COR-L47 (cell line): ENCODE measurements around the gene ABCA7.

Experiments
- DNase-seq: peaks from one replicate; lab custom pipeline; 2025; lab: John Stamatoyannopoulos, UW

The ABCA7 gene

DNA sequence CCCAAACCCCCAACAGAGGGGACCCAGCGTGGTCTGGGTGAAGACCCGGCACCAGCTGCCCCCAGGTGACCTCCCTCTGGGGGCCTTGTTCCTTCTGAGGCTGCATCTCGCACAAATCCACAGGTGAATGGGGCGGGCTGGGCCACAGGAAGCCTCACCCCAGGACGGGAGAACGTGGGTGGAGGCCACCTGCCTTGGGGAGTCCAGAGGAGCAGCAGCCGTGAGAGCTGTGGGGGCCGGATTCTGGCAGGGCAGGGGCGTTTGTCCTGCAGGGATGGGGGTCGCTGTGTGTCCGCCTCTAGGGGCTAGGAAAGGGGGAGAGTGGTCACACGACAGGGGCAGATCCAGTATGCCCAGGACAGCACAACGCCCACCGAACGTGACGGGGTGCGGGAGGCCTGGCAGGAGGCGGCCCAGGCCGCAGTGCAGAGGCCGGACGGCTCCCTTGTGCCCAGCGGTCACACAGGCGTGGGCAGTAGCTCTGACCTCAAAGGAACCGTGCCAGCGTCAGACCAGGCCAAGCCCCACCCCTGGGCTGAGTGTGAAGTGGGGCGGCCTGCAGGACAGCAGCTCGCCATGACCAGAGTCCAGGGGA, 48.6 kb downstream of the ABCA7 start:
- DNase-seq = no peak

- DNase-seq = no peak
These were observed 49.3 kb downstream of the ABCA7 start for GRCh38 chr19:1089126-1089771.

- DNase-seq = no peak
These were observed 50.0 kb downstream of the ABCA7 start for GRCh38 chr19:1089891-1090290.

DNA sequence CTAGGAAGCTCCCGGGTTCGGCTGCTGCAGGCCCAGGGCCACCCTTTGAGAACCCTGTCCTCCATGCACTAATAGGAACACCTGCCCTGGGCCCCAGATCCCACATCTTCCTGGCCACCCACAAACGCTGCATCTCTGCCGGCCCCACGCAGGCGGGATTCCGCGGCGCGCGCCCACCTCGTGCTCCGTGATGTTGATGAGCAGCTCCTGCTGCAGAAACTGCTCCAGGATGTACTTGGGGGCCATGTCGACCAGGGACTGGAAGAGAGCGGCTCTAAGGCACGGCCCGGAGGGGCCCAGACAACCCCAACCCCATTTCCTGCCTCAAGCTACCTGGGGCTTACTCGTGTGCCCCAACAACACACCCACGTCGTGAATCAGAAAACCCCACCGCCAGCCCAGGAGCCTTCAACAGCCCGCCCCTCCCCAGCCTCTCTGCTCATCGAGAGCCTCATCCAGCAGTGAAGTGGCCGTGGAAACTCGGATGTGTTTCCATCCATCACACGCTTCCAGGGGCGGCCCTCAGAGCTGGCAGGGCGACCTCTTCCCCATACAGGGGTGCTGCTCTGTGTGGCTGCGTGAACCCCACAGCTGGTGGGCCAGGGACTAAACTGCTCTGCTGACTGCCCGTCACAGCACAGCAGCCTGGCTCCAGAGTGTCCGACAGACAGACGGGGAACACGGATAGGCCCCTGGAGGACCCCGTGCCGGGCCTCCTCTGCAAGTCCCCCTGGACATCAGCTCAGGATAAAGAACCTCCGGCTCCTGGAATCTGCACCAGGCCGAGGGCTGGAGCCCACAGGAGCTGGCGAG, 51.0 kb downstream of the ABCA7 start:
- DNase-seq = no peak

GRCh38 chr19:1091544-1092175, 51.8 kb downstream of the ABCA7 start:
- DNase-seq = no peak

- DNase-seq = no peak
These were observed 53.4 kb downstream of the ABCA7 start for GRCh38 chr19:1093330-1093729.

DNA sequence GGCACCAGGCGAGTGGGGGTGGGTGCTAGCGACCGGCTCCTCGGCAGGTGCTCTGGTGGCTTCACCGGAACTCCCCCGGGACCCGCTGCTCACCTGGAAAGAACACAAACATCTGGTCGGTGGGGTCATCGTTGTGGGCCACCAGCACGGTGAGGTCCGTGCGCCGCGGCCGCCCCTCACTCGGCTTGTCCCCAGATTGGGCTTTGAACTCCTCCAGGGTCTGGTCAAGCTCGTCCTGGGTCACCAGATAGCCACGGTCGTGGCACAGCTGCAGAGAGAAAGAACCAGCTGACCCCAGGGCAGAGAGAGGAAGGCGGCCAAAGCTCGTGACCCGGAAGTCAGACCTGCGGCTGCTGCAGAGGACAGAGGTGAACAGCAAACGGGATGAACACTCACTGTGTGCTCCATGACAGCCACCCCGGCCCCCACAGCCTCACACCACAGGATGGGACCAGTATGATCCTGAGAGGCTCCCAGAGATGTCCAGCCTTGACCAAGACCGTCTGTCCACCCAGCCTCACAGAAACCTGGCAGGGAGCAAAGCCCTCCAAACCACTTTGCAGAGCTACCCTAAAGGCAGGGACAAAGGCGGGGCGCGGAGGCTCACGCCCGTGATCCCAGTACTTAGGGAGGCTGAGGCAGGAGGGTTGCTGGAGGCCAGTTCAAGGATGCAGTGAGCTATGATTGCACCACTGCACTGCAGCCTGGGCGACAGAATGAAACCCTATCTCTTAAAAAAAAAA, 54.1 kb downstream of the ABCA7 start:
- no peak for DNase-seq

DNA sequence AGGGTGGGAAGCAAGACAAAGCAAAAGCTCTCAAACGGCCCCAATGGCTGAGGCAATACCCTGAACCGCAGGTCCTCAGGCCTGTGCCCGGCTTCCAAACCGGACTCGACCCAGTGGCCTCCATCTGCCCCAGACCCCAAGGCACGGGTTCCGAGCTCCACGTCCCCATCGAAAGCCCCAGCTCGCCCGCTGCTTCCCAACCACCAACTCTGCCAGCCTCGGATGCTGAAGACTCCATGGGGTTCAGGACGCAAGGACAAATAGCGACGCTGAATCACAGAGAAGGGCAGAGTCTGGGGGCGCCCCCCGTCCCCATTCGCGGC, 54.7 kb downstream of the ABCA7 start:
- DNase-seq = no peak

DNA sequence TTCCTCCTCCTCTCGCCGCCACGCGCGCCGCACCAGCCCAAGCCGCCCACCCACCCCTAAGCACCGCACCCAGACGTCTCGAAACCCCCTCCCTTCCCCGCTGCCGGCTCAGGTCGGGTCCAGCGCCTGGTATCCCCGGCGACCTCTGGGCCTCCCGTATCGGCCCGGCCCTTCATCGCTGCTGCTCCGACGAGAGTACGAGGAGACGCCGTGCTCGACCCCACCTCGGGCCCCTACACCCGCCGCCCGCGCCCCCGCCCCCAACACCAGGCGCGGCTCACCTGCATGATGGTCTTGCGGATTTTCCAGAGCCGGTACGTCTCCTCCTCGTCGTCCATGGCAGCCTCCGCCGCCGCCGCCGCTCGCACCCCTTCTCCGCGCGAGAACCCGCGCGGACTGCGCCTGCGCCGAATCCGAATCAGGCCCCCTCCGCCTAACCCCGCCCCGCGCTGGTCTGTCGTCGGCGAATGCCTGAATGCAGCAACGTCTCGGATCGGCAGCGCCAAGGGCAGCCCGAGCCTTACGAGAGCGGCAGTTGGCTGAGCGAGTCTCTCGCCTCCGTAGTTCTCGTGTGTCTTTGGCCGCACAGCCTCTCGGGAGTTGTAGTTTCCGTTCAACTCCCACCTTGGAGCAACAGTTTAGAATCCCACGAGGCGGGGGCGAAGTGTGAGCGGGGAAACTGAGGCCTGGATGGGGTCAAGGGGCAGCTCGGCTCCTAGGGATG, 55.2 kb downstream of the ABCA7 start, which contains the start of gene POLR2E:
Gene POLR2E, minus strand, starts transcription at position 398 of the 724 bp plus-strand sequence. Its CDS starts 60 bp downstream, at position 338.
- DNase-seq = peak; percentile 97

- no peak for DNase-seq
These were observed 57.9 kb downstream of the ABCA7 start for GRCh38 chr19:1097810-1098176.

- DNase-seq = no peak
These were observed 58.5 kb downstream of the ABCA7 start for GRCh38 chr19:1098177-1099051.

GRCh38 chr19:1101337-1101698, 61.4 kb downstream of the ABCA7 start:
- no peak for DNase-seq

DNA sequence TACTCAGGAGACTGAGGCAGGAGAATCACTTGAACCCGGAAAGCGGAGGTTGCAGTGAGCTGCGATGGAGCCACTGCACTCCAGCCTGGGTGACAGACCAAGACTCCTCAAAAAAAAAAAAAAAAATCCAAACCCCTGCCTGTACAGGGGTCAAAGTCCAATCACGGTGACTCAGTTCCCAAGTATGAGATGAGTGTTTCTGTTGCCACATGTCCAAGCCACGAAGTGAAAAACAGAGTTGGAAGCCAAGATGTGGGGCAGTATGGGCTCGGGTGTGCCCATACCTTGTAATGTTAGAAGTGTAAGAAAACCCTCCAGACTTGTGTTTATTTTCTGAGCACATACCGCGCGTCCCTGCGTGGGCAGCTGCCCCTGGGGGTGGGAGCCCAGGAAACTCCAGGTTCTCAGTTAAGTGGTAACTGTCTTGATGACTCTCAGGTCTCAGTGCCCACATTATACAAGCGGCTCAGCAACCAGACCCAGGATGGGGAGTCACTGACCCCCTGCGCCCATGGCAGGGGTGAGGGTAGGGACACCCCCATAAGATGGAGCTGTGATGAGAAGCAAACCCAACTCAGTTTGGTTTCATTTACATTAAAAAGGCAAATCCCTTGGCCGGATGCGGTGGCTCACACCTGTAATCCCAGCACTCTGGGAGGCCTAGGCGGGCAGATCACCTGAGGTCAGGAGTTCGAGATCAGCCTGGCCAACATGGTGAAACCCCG, 62.7 kb downstream of the ABCA7 start:
- DNase-seq = no peak

GRCh38 chr19:1103132-1103707, 63.3 kb downstream of the ABCA7 start:
- no peak for DNase-seq

- DNase-seq = peak; percentile 99
These were observed 63.9 kb downstream of the ABCA7 start, which contains the start of gene GPX4 for GRCh38 chr19:1103708-1104310. Gene GPX4 (plus strand): TSS chr19:1103994. CDS start chr19:1104044, 50 bp downstream.

- DNase-seq = peak; percentile 75
These were observed 64.6 kb downstream of the ABCA7 start for GRCh38 chr19:1104311-1105007.

GRCh38 chr19:1105008-1105872, 65.3 kb downstream of the ABCA7 start:
- DNase-seq = no peak
